Trophoblast cell (in vitro differentiated cells and primary cell): Measurements from ENCODE around the gene DDX20.

Experiments
- DNase-seq, 2 donors: peaks; one replicate each; pipeline ENCODE4 v3.0.0-alpha.2; 2016
- H2AFZ ChIP-seq: 2 replicates; pipeline ENCODE4 v1.6.1; 2013; ENCODE audit warnings: low read length, moderate library complexity, mild to moderate bottlenecking; ENCODE audit not compliant: insufficient read depth, poor library complexity
- H2AK5ac ChIP-seq: 2 replicates; pipeline ENCODE4 v1.6.1; 2013; ENCODE audit warnings: mild to moderate bottlenecking, low read length
- H2BK120ac ChIP-seq: 2 replicates; pipeline ENCODE4 v1.6.1; 2013; ENCODE audit warnings: low read length, mild to moderate bottlenecking, moderate library complexity; ENCODE audit not compliant: insufficient read depth, poor library complexity
- H2BK12ac ChIP-seq: 2 replicates; pipeline ENCODE4 v1.6.1; 2013; ENCODE audit warnings: mild to moderate bottlenecking, low read length, moderate library complexity
- H2BK5ac ChIP-seq: 2 replicates; pipeline ENCODE4 v1.6.1; 2013; ENCODE audit warnings: low read length, low read depth, moderate library complexity, mild to moderate bottlenecking; ENCODE audit not compliant: poor library complexity
- H3K14ac ChIP-seq: 2 replicates; pipeline ENCODE4 v1.6.1; 2013; ENCODE audit warnings: mild to moderate bottlenecking, low read length
- H3K18ac ChIP-seq: 2 replicates; pipeline ENCODE4 v1.6.1; 2013; ENCODE audit warnings: mild to moderate bottlenecking, low read length
- H3K23ac ChIP-seq: 2 replicates; pipeline ENCODE4 v1.6.1; 2013; ENCODE audit warnings: low read length
- H3K27ac ChIP-seq: 2 replicates; pipeline ENCODE4 v1.5.1; 2013; ENCODE audit warnings: low read depth, mild to moderate bottlenecking, inconsistent platforms, low read length, moderate library complexity
- H3K27me3 ChIP-seq: 2 replicates; pipeline ENCODE4 v1.6.1; 2013; ENCODE audit warnings: inconsistent platforms, mild to moderate bottlenecking, low read length, moderate library complexity; ENCODE audit not compliant: insufficient read depth
- H3K36me3 ChIP-seq, 2 experiments: 1 replicate in 1 of 2; 2 replicates in 1 of 2; pipeline ENCODE4 v1.6.1; 2013; ENCODE audit warnings: low read length in 2 of 2, mild to moderate bottlenecking in 2 of 2, moderate library complexity in 1 of 2; ENCODE audit not compliant: insufficient read depth in 2 of 2, control insufficient read depth in 1 of 2
- H3K4ac ChIP-seq: 2 replicates; pipeline ENCODE4 v1.6.1; 2013; ENCODE audit warnings: low read depth, mild to moderate bottlenecking, low read length, moderate library complexity
- H3K4me1 ChIP-seq, 2 experiments: 1 replicate in 1 of 2; 2 replicates in 1 of 2; pipeline ENCODE4 v1.6.1; 2013; ENCODE audit warnings: low read length in 2 of 2, mild to moderate bottlenecking in 2 of 2, moderate library complexity in 1 of 2; ENCODE audit not compliant: insufficient read depth in 2 of 2, control insufficient read depth in 1 of 2
- H3K4me2 ChIP-seq: 2 replicates; pipeline ENCODE4 v1.6.1; 2013; ENCODE audit warnings: inconsistent platforms, mild to moderate bottlenecking, low read length, moderate library complexity
- H3K4me3 ChIP-seq: 2 replicates; pipeline ENCODE4 v1.5.1; 2013; ENCODE audit warnings: mild to moderate bottlenecking, low read depth, low read length, inconsistent platforms
- H3K79me1 ChIP-seq: one replicate; pipeline ENCODE4 v1.6.1; 2013; ENCODE audit warnings: low read length
- H3K79me2 ChIP-seq: 2 replicates; pipeline ENCODE4 v1.6.1; 2013; ENCODE audit warnings: low read length, mild to moderate bottlenecking; ENCODE audit not compliant: control insufficient read depth, insufficient read depth, poor library complexity
- H3K9ac ChIP-seq: 2 replicates; pipeline ENCODE4 v1.6.1; 2013; ENCODE audit warnings: mild to moderate bottlenecking, low read length
- H3K9me3 ChIP-seq: 2 replicates; pipeline ENCODE4 v1.6.1; 2013; ENCODE audit warnings: low read depth, mild to moderate bottlenecking, control low read depth, inconsistent platforms, low read length; ENCODE audit not compliant: insufficient read depth
- H4K12ac ChIP-seq: 2 replicates; pipeline ENCODE4 v1.6.1; 2013; ENCODE audit warnings: low read depth, mild to moderate bottlenecking, low read length, moderate library complexity
- H4K8ac ChIP-seq: 2 replicates; pipeline ENCODE4 v1.6.1; 2013; ENCODE audit warnings: low read depth, mild to moderate bottlenecking, low read length, moderate library complexity
- H4K91ac ChIP-seq: one replicate; pipeline ENCODE4 v1.6.1; 2013; ENCODE audit warnings: low read depth, mild to moderate bottlenecking, low read length, moderate library complexity
- WGBS: extraction: QIAGEN DNeasy Blood & Tissue Kit; methylation state at CpG from one replicate; pipeline ENCODE4 v1.1.7; 2013; ENCODE audit warnings: missing lambda C conversion rate; ENCODE audit not compliant: insufficient read length, insufficient coverage; ENCODE audit errors: extremely low coverage; 5-methylcytosine and 5-hydroxymethylcytosine counted together

Gene DDX20

DNA sequence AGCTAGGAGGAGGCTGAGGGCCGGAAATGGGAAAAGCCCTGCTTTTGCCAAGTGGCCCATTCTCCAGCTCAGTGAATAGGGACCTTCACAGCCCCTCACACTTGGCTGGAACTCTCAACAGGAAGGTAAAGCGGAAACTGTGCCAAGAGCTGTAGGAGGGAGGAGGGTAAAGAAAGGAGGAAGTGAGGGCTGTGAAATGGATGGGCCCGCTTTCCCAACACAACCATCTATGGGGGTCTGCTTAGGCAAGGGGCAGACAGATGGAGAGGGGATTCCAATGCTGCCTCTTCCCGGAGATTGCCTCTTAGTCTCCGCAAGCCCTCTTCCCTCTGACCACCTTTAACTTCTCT is 21.7 kb upstream of the DDX20 start:
- H3K4me1 ChIP-seq: peaks cover 12% of the 10 kb centered on the region in 2 experiments
- H4K8ac ChIP-seq: no peak overlapping the region
- no peaks in the 10 kb centered on the region for H3K79me2 ChIP-seq
- DNase-seq: no peak
- peaks cover 2% of the 10 kb centered on the region for H3K9me3 ChIP-seq
- H3K4me3 ChIP-seq: no peak overlapping the region
- WGBS: no CpG with 5 or more reads among the region's 5 CpGs
- no peak overlapping the region for H3K4me2 ChIP-seq
- H2AK5ac ChIP-seq: no peak overlapping the region
- H3K36me3 ChIP-seq: no peaks in the 10 kb centered on the region
- peaks cover 3% of the 10 kb centered on the region for H3K79me1 ChIP-seq
- no peak overlapping the region for H2AFZ ChIP-seq
- no peak overlapping the region for H2BK5ac ChIP-seq
- H3K4ac ChIP-seq: no peak overlapping the region
- H2BK120ac ChIP-seq: no peak overlapping the region
- no peak overlapping the region for H4K12ac ChIP-seq
- no peak overlapping the region for H3K23ac ChIP-seq
- no peak overlapping the region for H3K9ac ChIP-seq
- no peak overlapping the region for H3K14ac ChIP-seq
- H3K27ac ChIP-seq: no peak overlapping the region
- no peak overlapping the region for H4K91ac ChIP-seq
- H3K27me3 ChIP-seq: peaks cover 13% of the 10 kb centered on the region
- no peak overlapping the region for H3K18ac ChIP-seq
- H2BK12ac ChIP-seq: no peak overlapping the region

DNA sequence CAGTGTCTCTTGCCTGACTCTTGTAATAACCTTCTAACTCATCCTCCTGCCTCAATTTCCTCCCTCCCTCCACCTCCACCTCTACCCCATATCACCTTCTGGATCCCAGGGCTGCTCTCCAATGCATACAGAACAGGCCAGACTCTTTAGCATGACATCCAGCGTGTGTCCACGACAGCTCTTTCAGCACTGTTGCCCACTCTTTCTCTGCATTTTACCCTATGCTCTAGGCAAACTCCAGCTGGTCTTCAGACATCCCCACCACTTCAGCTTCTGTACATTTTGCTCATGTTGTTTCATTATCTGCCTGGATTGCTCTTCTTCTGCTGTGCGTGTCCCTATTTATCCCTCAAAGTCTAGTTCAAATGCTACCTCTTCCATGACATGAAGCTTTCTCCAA is 21.3 kb upstream of the DDX20 start:
- H2AK5ac ChIP-seq: no peak overlapping the region
- H3K27ac ChIP-seq: no peak overlapping the region
- no peak for DNase-seq
- H3K4ac ChIP-seq: no peak overlapping the region
- no peak overlapping the region for H2BK12ac ChIP-seq
- no peak overlapping the region for H3K4me2 ChIP-seq
- no peak overlapping the region for H3K18ac ChIP-seq
- no peak overlapping the region for H3K23ac ChIP-seq
- no peak overlapping the region for H4K91ac ChIP-seq
- WGBS: no CpG with 5 or more reads among the region's 3 CpGs
- peaks cover 3% of the 10 kb centered on the region for H3K79me1 ChIP-seq
- H4K8ac ChIP-seq: no peak overlapping the region
- H3K27me3 ChIP-seq: peaks cover 16% of the 10 kb centered on the region
- H3K9ac ChIP-seq: no peak overlapping the region
- H3K14ac ChIP-seq: no peak overlapping the region
- H2BK120ac ChIP-seq: no peak overlapping the region
- H3K36me3 ChIP-seq: no peaks in the 10 kb centered on the region
- peaks cover 2% of the 10 kb centered on the region for H3K9me3 ChIP-seq
- no peak overlapping the region for H3K4me3 ChIP-seq
- H2AFZ ChIP-seq: no peak overlapping the region
- peaks cover 13 to 14% of the 10 kb centered on the region in 2 experiments for H3K4me1 ChIP-seq
- no peak overlapping the region for H4K12ac ChIP-seq
- no peaks in the 10 kb centered on the region for H3K79me2 ChIP-seq
- H2BK5ac ChIP-seq: no peak overlapping the region

DNA sequence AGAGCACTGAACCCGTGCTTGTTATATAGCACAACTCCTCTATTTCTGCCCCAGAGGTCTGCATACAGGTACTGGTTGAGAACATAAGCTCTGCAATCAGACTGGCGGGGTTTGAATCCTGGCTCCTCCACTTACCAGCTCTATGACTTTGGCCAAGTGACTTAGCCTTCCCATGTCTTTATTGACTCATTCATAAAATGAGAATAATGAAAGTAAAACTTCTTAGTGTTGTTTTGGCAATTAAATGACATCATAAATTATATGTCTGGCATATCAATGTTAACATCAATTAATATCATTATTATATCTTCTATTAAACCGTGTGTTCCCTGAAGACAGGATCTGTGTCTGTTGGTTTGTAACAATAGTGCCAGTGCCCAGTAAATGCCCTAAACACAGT is 20.8 kb upstream of the DDX20 start:
- Histone ChIP-seq H3K27me3 (peaks cover 20% of the 10 kb centered on the region), H3K18ac (no peak overlapping the region), H2AK5ac (no peak overlapping the region), H2AFZ (no peak overlapping the region), H3K27ac (no peak overlapping the region), H3K4ac (no peak overlapping the region), H2BK12ac (no peak overlapping the region), H4K8ac (no peak overlapping the region), H3K14ac (no peak overlapping the region), H3K9me3 (peaks cover 2% of the 10 kb centered on the region), H3K36me3 (no peaks in the 10 kb centered on the region), H2BK5ac (no peak overlapping the region), H3K23ac (no peak overlapping the region), H3K79me2 (no peaks in the 10 kb centered on the region), H2BK120ac (no peak overlapping the region), H3K9ac (no peak overlapping the region), H3K79me1 (peaks cover 3% of the 10 kb centered on the region), H4K12ac (no peak overlapping the region), H3K4me3 (no peak overlapping the region), H4K91ac (no peak overlapping the region), H3K4me2 (no peak overlapping the region), H3K4me1 (peaks cover 14 to 17% of the 10 kb centered on the region in 2 experiments)
- DNase-seq: no peak
- WGBS: no CpG with 5 or more reads among the region's 3 CpGs

DNA sequence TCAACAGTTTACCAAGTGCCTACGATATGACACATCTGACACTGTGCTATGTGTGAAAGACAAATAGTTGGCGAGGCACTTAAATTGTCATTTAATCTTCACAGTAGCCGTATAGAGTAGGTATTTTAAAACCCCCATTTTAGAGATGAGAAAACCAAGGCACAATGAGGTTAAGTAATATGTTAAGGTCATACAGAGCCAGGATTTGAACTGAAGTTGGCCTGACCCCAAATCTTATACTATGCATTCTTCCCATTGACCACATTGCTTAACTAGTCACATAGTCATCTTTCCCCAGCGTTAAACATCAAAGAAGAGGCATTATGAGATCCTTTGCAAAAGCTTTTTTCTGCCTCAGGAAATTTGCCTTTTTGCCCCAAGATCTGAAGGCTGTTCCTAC is 20.4 kb upstream of the DDX20 start:
- peaks cover 2% of the 10 kb centered on the region for H3K9me3 ChIP-seq
- H2BK5ac ChIP-seq: no peak overlapping the region
- whole genome bisulfite sequencing: no CpG with 5 or more reads among the region's 4 CpGs
- no peak overlapping the region for H2BK120ac ChIP-seq
- H4K91ac ChIP-seq: no peak overlapping the region
- H3K27ac ChIP-seq: no peak overlapping the region
- H4K12ac ChIP-seq: no peak overlapping the region
- H3K36me3 ChIP-seq: no peaks in the 10 kb centered on the region
- H2AK5ac ChIP-seq: no peak overlapping the region
- H3K4me3 ChIP-seq: no peak overlapping the region
- peaks cover 3% of the 10 kb centered on the region for H3K79me1 ChIP-seq
- no peaks in the 10 kb centered on the region for H3K79me2 ChIP-seq
- no peak overlapping the region for H3K4ac ChIP-seq
- H2BK12ac ChIP-seq: no peak overlapping the region
- DNase-seq: no peak
- no peak overlapping the region for H3K14ac ChIP-seq
- H2AFZ ChIP-seq: no peak overlapping the region
- no peak overlapping the region for H3K18ac ChIP-seq
- H3K27me3 ChIP-seq: peaks cover 24% of the 10 kb centered on the region
- H4K8ac ChIP-seq: no peak overlapping the region
- H3K23ac ChIP-seq: no peak overlapping the region
- H3K9ac ChIP-seq: no peak overlapping the region
- no peak overlapping the region for H3K4me2 ChIP-seq
- H3K4me1 ChIP-seq: peaks cover 15 to 16% of the 10 kb centered on the region in 2 experiments
